ENCODE results near the gene FARP1.

Gene FARP1

GRCh38 chr13:98285317-98285716 is 142.4 kb downstream of the FARP1 start:
- Histone ChIP-seq H2BK120ac (ENCODE audit: insufficient read depth, low read length, poor library complexity) (no peak overlapping the region), H3K14ac (ENCODE audit: low read length) (no peak overlapping the region), H3K4ac (ENCODE audit: low read depth, low read length) (no peak overlapping the region), H3K4me3 (ENCODE audit: low read depth, low read length) (no peak overlapping the region), H3K23ac (ENCODE audit: low read length) (no peak overlapping the region), H3K27ac (ENCODE audit: low read depth, low read length) (peak overlapping the region; percentile 87), H4K8ac (ENCODE audit: low read depth, low read length) (no peak overlapping the region), H3K9me3 (ENCODE audit: insufficient read depth, low read depth, low read length) (no peaks in the 10 kb centered on the region), H4K12ac (ENCODE audit: low read depth, low read length) (no peak overlapping the region), H2AFZ (ENCODE audit: insufficient read depth, low read length, poor library complexity) (no peak overlapping the region), H3K9ac (ENCODE audit: low read length) (no peak overlapping the region), H3K27me3 (ENCODE audit: insufficient read depth, low read length) (no peaks in the 10 kb centered on the region), H3K79me1 (ENCODE audit: low read length) (peaks cover 10% of the 10 kb centered on the region), H2BK5ac (ENCODE audit: low read depth, low read length, poor library complexity) (no peak overlapping the region), H3K4me2 (ENCODE audit: low read length) (peak overlapping the region; percentile 30), H3K36me3 (ENCODE audit: control insufficient read depth in 1 of 2, insufficient read depth in 2 of 2, low read length in 2 of 2) (no peaks in the 10 kb centered on the region), H2BK12ac (ENCODE audit: low read length) (no peak overlapping the region), H3K79me2 (ENCODE audit: control insufficient read depth, insufficient read depth, low read length, poor library complexity) (no peaks in the 10 kb centered on the region), H3K18ac (ENCODE audit: low read length) (no peak overlapping the region), H4K91ac (ENCODE audit: low read depth, low read length) (no peak overlapping the region), H3K4me1 (ENCODE audit: control insufficient read depth in 1 of 2, insufficient read depth in 2 of 2, low read length in 2 of 2) (peaks cover 12 to 14% of the 10 kb centered on the region in 2 experiments), H2AK5ac (ENCODE audit: low read length) (no peak overlapping the region)
- WGBS (ENCODE audit: extremely low coverage, insufficient coverage, insufficient read length), result no CpG with 5 or more reads among the region's 4 CpGs
- DNase-seq, result peak; percentile 78 to 86

DNA sequence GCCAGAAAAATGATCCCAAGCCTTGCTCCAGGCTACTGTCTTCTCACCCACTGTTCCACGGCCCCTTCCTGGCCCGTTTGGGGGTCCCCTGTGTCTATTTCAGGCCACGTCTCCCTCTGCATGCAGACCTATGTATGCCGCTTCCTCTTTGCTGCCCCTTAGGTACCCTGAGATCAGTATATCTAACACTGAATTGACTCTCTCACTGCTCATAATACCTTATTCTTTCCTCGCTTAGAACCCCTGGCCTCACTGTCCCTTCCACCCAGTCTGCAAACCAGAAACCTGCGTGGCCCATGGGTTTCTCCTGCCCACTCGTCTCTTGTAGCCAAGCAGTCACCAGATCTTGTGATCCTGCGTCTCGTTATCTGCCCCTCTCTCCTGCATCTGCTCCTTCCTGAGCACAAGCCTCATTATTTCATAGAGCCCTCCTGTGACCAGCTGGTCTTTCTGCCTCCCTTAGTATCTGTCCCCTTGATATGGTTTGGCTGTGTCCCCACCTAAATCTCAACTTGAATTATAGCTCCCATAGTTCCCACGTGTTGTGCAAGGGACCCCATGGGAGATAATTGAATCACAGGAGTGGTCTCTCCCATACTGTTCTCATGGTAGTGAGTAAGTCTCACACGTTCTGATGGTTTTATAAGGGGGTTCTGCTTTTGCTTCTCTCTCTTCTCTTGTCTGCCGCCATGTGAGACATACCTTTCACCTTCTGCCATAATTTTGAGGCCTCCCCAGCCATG is 143.1 kb downstream of the FARP1 start:
- H3K9me3 ChIP-seq (ENCODE audit: insufficient read depth, low read depth, low read length), result no peaks in the 10 kb centered on the region
- no peak overlapping the region for H3K4me3 ChIP-seq (ENCODE audit: low read depth, low read length)
- no CpG with 5 or more reads among the region's 12 CpGs for WGBS (ENCODE audit: extremely low coverage, insufficient coverage, insufficient read length)
- H3K4me2 ChIP-seq (ENCODE audit: low read length), result no peak overlapping the region
- H3K14ac ChIP-seq (ENCODE audit: low read length), result peak overlapping the region; percentile 29
- H2AFZ ChIP-seq (ENCODE audit: insufficient read depth, low read length, poor library complexity), result peak overlapping the region; percentile 23
- peak overlapping the region; percentile 90 for H3K18ac ChIP-seq (ENCODE audit: low read length)
- no peak overlapping the region for H3K9ac ChIP-seq (ENCODE audit: low read length)
- H3K27me3 ChIP-seq (ENCODE audit: insufficient read depth, low read length), result no peaks in the 10 kb centered on the region
- no peak overlapping the region for H4K12ac ChIP-seq (ENCODE audit: low read depth, low read length)
- peaks cover 10% of the 10 kb centered on the region for H3K79me1 ChIP-seq (ENCODE audit: low read length)
- DNase-seq, result no peak
- H3K79me2 ChIP-seq (ENCODE audit: control insufficient read depth, insufficient read depth, low read length, poor library complexity), result no peaks in the 10 kb centered on the region
- no peaks in the 10 kb centered on the region for H3K36me3 ChIP-seq (ENCODE audit: control insufficient read depth in 1 of 2, insufficient read depth in 2 of 2, low read length in 2 of 2)
- no peak overlapping the region for H3K23ac ChIP-seq (ENCODE audit: low read length)
- H2BK5ac ChIP-seq (ENCODE audit: low read depth, low read length, poor library complexity), result peak overlapping the region; percentile 78
- peak overlapping the region; percentile 58 for H4K91ac ChIP-seq (ENCODE audit: low read depth, low read length)
- H2BK120ac ChIP-seq (ENCODE audit: insufficient read depth, low read length, poor library complexity), result peak overlapping the region; percentile 74
- peak overlapping the region; percentile 84 for H2AK5ac ChIP-seq (ENCODE audit: low read length)
- peak overlapping the region; percentile 97 for H2BK12ac ChIP-seq (ENCODE audit: low read length)
- peak overlapping the region; percentile 51 for H4K8ac ChIP-seq (ENCODE audit: low read depth, low read length)
- peak overlapping the region; percentile 43 for H3K4ac ChIP-seq (ENCODE audit: low read depth, low read length)
- peaks cover 12 to 13% of the 10 kb centered on the region in 2 experiments for H3K4me1 ChIP-seq (ENCODE audit: control insufficient read depth in 1 of 2, insufficient read depth in 2 of 2, low read length in 2 of 2)
- H3K27ac ChIP-seq (ENCODE audit: low read depth, low read length), result peak overlapping the region; percentile 87

DNA sequence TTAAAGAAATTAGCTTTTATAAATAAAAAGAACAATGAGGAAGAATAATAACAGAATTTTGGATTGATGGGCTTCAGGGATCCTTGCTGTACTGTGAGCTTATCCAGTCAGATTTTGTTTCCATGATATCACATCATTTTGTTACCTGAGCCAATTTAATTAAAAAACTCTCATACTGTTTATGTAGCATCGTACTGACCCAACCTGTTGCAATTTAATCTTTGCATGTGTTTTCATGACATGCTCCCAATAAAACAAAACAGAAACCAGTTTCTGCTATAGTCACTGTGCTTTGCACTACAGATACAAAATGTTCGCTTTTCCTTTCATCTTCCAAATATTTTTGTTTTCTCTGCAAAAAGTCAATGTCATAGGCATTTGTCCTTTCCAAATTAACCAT is 143.9 kb downstream of the FARP1 start:
- H2AFZ ChIP-seq (ENCODE audit: insufficient read depth, low read length, poor library complexity), result no peak overlapping the region
- no peak overlapping the region for H4K12ac ChIP-seq (ENCODE audit: low read depth, low read length)
- H3K4me2 ChIP-seq (ENCODE audit: low read length), result no peak overlapping the region
- H2BK120ac ChIP-seq (ENCODE audit: insufficient read depth, low read length, poor library complexity), result no peak overlapping the region
- H4K8ac ChIP-seq (ENCODE audit: low read depth, low read length), result no peak overlapping the region
- H3K9ac ChIP-seq (ENCODE audit: low read length), result no peak overlapping the region
- H3K27me3 ChIP-seq (ENCODE audit: insufficient read depth, low read length), result no peaks in the 10 kb centered on the region
- no peak overlapping the region for H3K4ac ChIP-seq (ENCODE audit: low read depth, low read length)
- no peak overlapping the region for H3K18ac ChIP-seq (ENCODE audit: low read length)
- H3K23ac ChIP-seq (ENCODE audit: low read length), result no peak overlapping the region
- H3K36me3 ChIP-seq (ENCODE audit: control insufficient read depth in 1 of 2, insufficient read depth in 2 of 2, low read length in 2 of 2), result no peaks in the 10 kb centered on the region
- H3K79me1 ChIP-seq (ENCODE audit: low read length), result peaks cover 10% of the 10 kb centered on the region
- WGBS (ENCODE audit: extremely low coverage, insufficient coverage, insufficient read length), result no CpG with 5 or more reads among the region's 2 CpGs
- H2BK12ac ChIP-seq (ENCODE audit: low read length), result no peak overlapping the region
- no peak for DNase-seq
- no peak overlapping the region for H2BK5ac ChIP-seq (ENCODE audit: low read depth, low read length, poor library complexity)
- no peaks in the 10 kb centered on the region for H3K79me2 ChIP-seq (ENCODE audit: control insufficient read depth, insufficient read depth, low read length, poor library complexity)
- no peak overlapping the region for H4K91ac ChIP-seq (ENCODE audit: low read depth, low read length)
- no peak overlapping the region for H3K27ac ChIP-seq (ENCODE audit: low read depth, low read length)
- H2AK5ac ChIP-seq (ENCODE audit: low read length), result no peak overlapping the region
- H3K9me3 ChIP-seq (ENCODE audit: insufficient read depth, low read depth, low read length), result no peaks in the 10 kb centered on the region
- no peak overlapping the region for H3K14ac ChIP-seq (ENCODE audit: low read length)
- H3K4me1 ChIP-seq (ENCODE audit: control insufficient read depth in 1 of 2, insufficient read depth in 2 of 2, low read length in 2 of 2), result peaks cover 12 to 13% of the 10 kb centered on the region in 2 experiments
- H3K4me3 ChIP-seq (ENCODE audit: low read depth, low read length), result no peak overlapping the region

DNA sequence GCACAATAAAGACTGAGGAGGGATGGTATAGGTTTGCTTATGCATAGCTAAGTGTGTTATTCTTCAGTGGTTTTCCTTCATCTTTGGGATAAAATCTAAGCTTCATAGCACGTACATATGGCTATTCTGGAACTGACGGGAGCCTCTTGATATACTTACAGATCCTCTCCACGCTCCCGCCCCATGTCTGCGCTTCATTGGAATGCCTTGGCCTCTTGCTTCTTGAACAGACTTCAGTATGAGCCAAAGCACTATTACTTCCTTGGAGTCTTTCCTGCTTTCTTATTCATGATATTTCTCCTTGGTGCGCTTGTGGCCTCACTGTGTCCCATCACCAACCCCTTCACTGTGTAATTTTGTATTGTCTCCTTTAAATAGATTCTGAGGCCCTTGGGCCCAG is 145.3 kb downstream of the FARP1 start:
- no peak overlapping the region for H3K4me3 ChIP-seq (ENCODE audit: low read depth, low read length)
- H3K4me2 ChIP-seq (ENCODE audit: low read length), result no peak overlapping the region
- no peak overlapping the region for H3K27ac ChIP-seq (ENCODE audit: low read depth, low read length)
- no peak overlapping the region for H3K4ac ChIP-seq (ENCODE audit: low read depth, low read length)
- H2AFZ ChIP-seq (ENCODE audit: insufficient read depth, low read length, poor library complexity), result no peak overlapping the region
- no peak overlapping the region for H4K91ac ChIP-seq (ENCODE audit: low read depth, low read length)
- H3K36me3 ChIP-seq (ENCODE audit: control insufficient read depth in 1 of 2, insufficient read depth in 2 of 2, low read length in 2 of 2), result peaks cover 0 to under 1% of the 10 kb centered on the region in 2 experiments
- no peak overlapping the region for H2BK5ac ChIP-seq (ENCODE audit: low read depth, low read length, poor library complexity)
- no peak overlapping the region for H3K18ac ChIP-seq (ENCODE audit: low read length)
- no peak overlapping the region for H4K12ac ChIP-seq (ENCODE audit: low read depth, low read length)
- H3K79me2 ChIP-seq (ENCODE audit: control insufficient read depth, insufficient read depth, low read length, poor library complexity), result peaks cover under 1% of the 10 kb centered on the region
- no peak overlapping the region for H2BK12ac ChIP-seq (ENCODE audit: low read length)
- peaks cover 12 to 13% of the 10 kb centered on the region in 2 experiments for H3K4me1 ChIP-seq (ENCODE audit: control insufficient read depth in 1 of 2, insufficient read depth in 2 of 2, low read length in 2 of 2)
- H3K9me3 ChIP-seq (ENCODE audit: insufficient read depth, low read depth, low read length), result no peaks in the 10 kb centered on the region
- no peak overlapping the region for H4K8ac ChIP-seq (ENCODE audit: low read depth, low read length)
- H2AK5ac ChIP-seq (ENCODE audit: low read length), result no peak overlapping the region
- H3K9ac ChIP-seq (ENCODE audit: low read length), result no peak overlapping the region
- DNase-seq, result no peak
- peaks cover 10% of the 10 kb centered on the region for H3K79me1 ChIP-seq (ENCODE audit: low read length)
- no CpG with 5 or more reads among the region's 6 CpGs for WGBS (ENCODE audit: extremely low coverage, insufficient coverage, insufficient read length)
- no peak overlapping the region for H2BK120ac ChIP-seq (ENCODE audit: insufficient read depth, low read length, poor library complexity)
- no peak overlapping the region for H3K14ac ChIP-seq (ENCODE audit: low read length)
- H3K27me3 ChIP-seq (ENCODE audit: insufficient read depth, low read length), result no peaks in the 10 kb centered on the region
- H3K23ac ChIP-seq (ENCODE audit: low read length), result no peak overlapping the region

Measured in trophoblast cell (in vitro differentiated cells and primary cell).